T-helper 2 cell treated with Interferon-gamma antibody and Interleukin-4, amounts not matched to agents 100 ng/mL and 5 ng/mL, for 36 hours (primary cell): ENCODE results near the gene GCFC2. TPM values are rescaled to one million over a fixed set of nuclear protein-coding genes. Genes with fewer than 3 reads are reported as not detected.
"Not testable (repeated sequence)": the region's sequence is repeated elsewhere in the genome, so short reads cannot be mapped to it uniquely, and the experiment has no call there.

Source experiments
- intact Hi-C: fragments of 100-400 bp; cut with micrococcal nuclease; formaldehyde crosslinking; loops from one replicate; pipeline ENCODE4 v1.15.1; 2023
- total RNA-seq: library from RNA; stranded (reverse); gene quantifications from 2 replicates; pipeline ENCODE4 v1.2.3, GENCODE V29; 2022

Gene GCFC2
- total RNA-seq, result 19.9 and 24.8 TPM in 2 replicates

GRCh38 chr2:75710577-75711253, at the start of gene GCFC2:
Gene GCFC2 (minus strand): TSS chr2:75710915. CDS start chr2:75710855, 60 bp downstream.
- intact Hi-C loops, result loop anchor here (1.0 to 2.0 kb wide), 3 partner anchors 33 to 752 kb away; partner anchors contain the start of genes MRPL19 and POLE4

- intact Hi-C loops, result no loop called here
Measured at GRCh38 chr2:75752828-75753227, 42.1 kb upstream of the GCFC2 start.

GRCh38 chr2:75751824-75752468, 41.2 kb upstream of the GCFC2 start:
- intact Hi-C loops, result no loop called here

DNA sequence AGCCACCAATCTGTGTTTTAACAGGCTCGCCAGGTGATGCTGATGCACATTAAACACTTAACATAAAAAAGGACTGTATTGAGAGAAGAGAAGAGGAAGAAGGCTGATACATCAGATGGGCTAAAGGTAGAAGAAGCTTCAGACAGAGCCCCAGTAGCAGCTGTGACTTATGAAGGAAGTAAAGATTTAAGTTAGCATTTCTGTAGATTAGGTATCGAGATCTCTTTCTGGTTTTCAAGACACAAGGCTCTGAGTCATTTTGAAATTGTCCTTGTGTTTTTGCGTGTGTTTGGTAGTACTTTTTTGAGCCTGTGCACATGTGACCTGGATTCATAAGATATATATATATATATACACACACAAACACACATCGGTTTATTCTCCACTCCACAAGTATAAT, 40.6 kb upstream of the GCFC2 start:
- intact Hi-C loops, result no loop called here

DNA sequence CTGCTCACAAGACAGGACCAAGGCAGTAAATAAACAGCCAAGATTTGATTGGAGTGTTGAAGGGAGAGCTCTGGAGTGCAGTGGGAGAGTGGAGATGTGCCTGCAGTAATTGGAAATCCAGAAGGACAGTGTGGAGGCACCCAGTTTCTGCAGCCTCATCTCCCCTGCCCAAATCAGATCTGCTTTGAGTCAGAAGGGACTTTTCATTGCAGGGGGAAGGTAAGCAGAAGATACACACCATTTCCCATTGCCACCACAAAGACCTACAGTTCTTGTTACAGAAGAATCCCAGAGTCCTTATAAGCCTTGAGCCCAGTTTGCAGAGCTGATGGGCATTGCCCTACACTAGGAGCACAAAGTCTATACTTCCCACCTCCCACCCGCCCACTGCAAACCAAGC, 27.2 kb upstream of the GCFC2 start:
- intact Hi-C loops, result no loop called here

DNA sequence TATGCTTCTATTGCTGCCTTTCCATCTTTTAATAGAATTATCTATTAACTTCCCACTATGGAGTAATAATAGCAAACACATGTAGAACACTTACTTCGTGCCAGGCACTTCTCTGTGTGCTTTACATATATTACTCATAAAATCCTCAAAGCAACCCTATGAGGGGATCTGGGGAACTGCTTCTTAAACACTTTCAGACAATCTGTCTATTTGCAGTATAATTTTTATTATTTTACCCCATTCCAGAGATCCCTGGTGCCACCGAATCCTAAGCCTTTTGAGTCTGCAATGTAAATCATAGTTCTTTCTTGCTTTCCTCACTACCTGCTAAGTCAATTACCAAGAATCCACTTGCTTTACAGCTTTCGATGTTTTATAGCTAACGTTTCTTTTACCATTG, 25.6 kb upstream of the GCFC2 start:
- intact Hi-C loops, result no loop called here

GRCh38 chr2:75729861-75730260, 19.1 kb upstream of the GCFC2 start:
- intact Hi-C loops, result no loop called here

- intact Hi-C loops, result no loop called here
Measured at GRCh38 chr2:75728614-75729419, 18.1 kb upstream of the GCFC2 start.

DNA sequence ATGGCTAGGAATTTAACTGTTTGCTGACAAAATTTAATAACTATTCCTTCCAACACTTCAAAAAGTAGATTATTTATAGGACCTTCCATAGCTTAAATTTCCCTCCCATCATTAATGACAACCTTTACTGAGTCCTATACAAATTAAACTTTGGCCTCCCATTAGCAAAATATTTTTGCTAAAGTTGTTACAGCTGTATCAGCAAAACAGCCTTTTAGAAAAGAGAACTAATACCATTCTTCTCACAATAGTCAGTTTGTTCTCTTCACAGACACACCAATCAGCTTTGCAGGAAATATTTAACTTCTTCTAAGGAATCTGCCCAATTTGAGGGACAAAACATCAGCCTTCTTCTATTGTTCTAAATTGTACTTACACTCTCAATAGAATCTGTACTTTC, 12.0 kb upstream of the GCFC2 start:
- intact Hi-C loops, result no loop called here

- intact Hi-C loops, result no loop called here
Measured at GRCh38 chr2:75720525-75720924, 9.8 kb upstream of the GCFC2 start.

DNA sequence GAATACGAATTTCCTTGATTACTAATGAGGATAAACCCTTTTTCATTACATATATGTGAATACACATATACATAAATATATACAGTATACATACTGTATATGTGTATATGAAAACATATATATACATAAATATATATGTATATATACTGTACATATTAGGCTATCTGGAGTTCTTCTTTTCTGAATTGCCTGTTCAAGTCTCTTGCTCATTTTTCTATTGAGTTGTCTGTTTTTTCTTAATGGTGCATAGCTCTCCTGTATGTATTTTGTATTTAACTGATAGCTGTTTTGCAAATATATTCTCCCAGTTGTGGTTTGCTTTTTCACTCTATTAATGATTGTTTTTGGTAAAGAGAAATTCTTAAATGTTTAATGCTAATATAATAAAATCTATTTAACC, 8.9 kb upstream of the GCFC2 start:
- intact Hi-C loops, result no loop called here

- intact Hi-C loops, result no loop called here
Measured at GRCh38 chr2:75716406-75716805, 5.7 kb upstream of the GCFC2 start.

DNA sequence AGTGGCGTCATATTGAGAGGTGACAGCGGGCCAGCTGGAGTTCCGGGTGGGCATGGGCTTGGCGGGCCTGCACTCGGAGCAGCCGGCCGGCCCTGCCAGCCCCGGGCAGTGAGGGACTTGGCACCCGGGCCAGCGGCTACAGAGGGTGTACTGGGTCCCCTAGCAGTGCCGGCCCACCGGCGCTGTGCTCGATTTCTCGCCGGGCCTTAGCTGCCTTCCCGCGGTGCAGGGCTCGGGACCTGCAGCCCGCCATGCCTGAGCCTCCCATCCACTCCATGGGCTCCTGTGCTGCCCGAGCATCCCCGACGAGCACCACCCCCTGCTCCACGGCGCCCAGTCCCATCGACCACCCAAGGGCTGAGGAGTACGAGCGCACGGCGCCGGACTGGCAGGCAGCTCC, 875 bp upstream of the GCFC2 start:
- intact Hi-C loops, result loop anchor here (2.0 kb wide), 1 partner anchor 753 kb away; the partner anchor contains the start of gene POLE4

DNA sequence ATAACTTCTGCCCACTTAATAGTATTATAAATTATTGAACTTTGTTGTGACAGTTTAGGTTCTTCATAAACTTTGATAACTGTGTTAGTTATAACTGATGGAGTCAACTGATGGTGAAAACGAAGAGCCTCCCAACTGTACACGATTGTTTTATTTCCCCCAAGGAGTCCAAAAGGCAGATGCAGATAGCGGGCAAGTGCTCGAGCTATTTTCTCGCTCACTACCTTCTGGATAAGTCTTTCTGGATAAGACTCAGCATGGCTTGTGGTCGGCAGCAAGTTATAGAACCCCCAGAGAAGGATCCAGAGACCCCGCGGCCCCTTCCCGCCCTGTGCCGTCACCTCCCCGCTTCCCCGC, 517 bp downstream of the GCFC2 start:
- intact Hi-C loops, result loop anchor here (1.0 to 2.0 kb wide), 3 partner anchors 33 to 751 kb away; partner anchors contain the start of genes MRPL19 and POLE4

DNA sequence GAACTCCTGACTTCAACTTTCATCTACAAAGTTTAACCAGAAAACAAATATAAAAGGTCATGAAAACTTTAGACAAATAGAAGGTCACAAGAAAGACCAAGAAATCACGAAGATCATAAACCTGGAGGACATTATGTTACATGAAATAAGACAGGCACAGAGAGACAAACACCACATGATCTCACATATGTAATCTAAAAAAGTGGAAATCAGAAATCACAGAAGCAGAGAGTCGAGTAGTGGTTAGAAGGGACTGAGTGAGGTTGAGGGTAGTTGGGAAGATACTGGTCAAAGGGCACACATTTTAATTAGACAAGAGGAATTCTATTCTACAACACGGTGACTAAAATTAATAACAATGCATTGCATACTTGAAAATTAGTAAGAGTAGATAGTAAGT, 1.4 kb downstream of the GCFC2 start:
- intact Hi-C loops, result no loop called here

GRCh38 chr2:75707901-75708300, 2.8 kb downstream of the GCFC2 start:
- intact Hi-C loops, result no loop called here

DNA sequence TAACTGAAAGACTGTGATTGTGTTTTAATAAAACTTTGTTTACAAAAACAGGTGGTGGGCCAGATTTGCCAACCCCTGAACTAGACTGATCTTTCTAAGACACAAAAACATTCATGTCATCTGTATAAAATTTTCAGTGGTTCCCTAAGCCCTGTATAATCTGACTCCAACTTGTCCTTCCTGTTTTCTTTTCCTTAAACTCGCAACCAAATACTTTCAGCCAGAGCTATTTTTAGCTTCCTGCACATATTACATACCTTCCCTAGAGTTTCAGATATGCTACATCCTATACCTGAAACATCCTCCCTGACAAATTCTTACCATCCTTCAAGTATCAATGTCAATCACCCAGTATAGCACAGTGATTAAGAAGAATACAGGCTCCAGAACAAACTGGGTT, 4.8 kb downstream of the GCFC2 start:
- intact Hi-C loops, result no loop called here

GRCh38 chr2:75703589-75704287, 7.0 kb downstream of the GCFC2 start:
- intact Hi-C loops, result no loop called here

- intact Hi-C loops, result no loop called here
Measured at GRCh38 chr2:75702593-75702992, 8.1 kb downstream of the GCFC2 start.

DNA sequence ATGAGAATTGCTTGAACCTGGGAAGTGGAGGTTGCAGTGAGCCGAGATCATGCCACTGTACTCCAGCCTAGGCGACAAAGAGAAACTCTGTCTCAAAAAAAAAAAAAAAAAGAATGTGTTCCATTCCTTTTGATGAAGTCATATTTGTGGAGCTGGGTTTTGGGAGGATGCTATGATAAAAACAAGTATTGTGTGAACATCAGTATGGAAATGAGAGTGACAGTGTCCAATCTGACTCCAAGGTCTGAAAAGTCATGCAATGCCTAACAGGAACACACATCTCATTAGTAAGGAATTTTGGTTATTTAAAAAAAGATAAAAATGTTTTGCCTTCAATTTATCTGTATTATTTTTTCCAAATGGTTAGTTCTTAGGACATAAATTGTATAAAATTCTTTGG, 11.8 kb downstream of the GCFC2 start:
- intact Hi-C loops, result no loop called here

- intact Hi-C loops, result no loop called here
Measured at GRCh38 chr2:75688196-75688595, 22.5 kb downstream of the GCFC2 start.

GRCh38 chr2:75683430-75683829, 27.3 kb downstream of the GCFC2 start:
- intact Hi-C loops, result not testable (repeated sequence)
